GM12878 (cell line): ENCODE measurements around the gene RNF220. TPM values are rescaled to one million over a fixed set of nuclear protein-coding genes. Genes with fewer than 3 reads are reported as not detected.

Experiments
- ATAC-seq: fragments of 200-7000 bp; cut with Tn5 transposase; 3 replicates; pipeline ENCODE4 v1.9.1; 2020; ENCODE audit warnings: mild to moderate bottlenecking, moderate library complexity
- BruUV-seq: library from RNA; stranded (reverse); fragments of 400-500 nt; replicated peaks from 2 replicates; lab custom pipeline; 2021; lab: Mats Ljungman, UMichigan
- CTCF ChIA-PET: fragments of 300-600 bp; sonication (Branson Sonifier 250); formaldehyde crosslinking; extraction: SDS; loops from one replicate; lab custom pipeline; 2021; ENCODE audit warnings: inconsistent platforms; lab: Yijun Ruan, JAX
- POLR2A ChIA-PET: fragments of 350-600 bp; formaldehyde crosslinking; extraction: SDS; loops from one replicate; lab custom pipeline; 2021; ENCODE audit warnings: inconsistent platforms; lab: Charles Lee
- RAD21 ChIA-PET: fragments of 300-600 bp; sonication (Branson Sonifier 250); formaldehyde crosslinking; loops from one replicate; lab custom pipeline; 2023; ENCODE audit warnings: antibody characterized with exemption; ENCODE audit not compliant: unreplicated experiment; lab: Charles Lee
- SMC1A ChIA-PET: fragments of 300-600 bp; sonication (Branson Sonifier 250); formaldehyde crosslinking; loops from one replicate; lab custom pipeline; 2023; ENCODE audit not compliant: unreplicated experiment, uncharacterized antibody; lab: Charles Lee
- DNase-seq: peaks from one replicate; pipeline ENCODE4 v3.0.0-alpha.2; 2011; ENCODE audit warnings: low read depth, low spot score
- FAIRE-seq: peaks from 3 replicates; lab custom pipeline; 2011; peaks lifted over from hg19 to GRCh38; lab: Jason Lieb, UNC
- H2AFZ ChIP-seq: 2 replicates; pipeline ENCODE4 v1.6.0; 2011; ENCODE audit warnings: low read depth, low read length, control low read depth; ENCODE audit not compliant: control insufficient read depth
- H3K27ac ChIP-seq: 2 replicates; pipeline ENCODE4 v1.5.1; 2011; ENCODE audit warnings: control low read depth; ENCODE audit not compliant: control insufficient read depth, insufficient read depth
- H3K27me3 ChIP-seq, 2 experiments: replicated peaks in 1 of 2; 2 replicates each; pipeline versions ENCODE4 v1.6.0 to v1.6.1; 2011; ENCODE audit warnings: low read length in 1 of 2; ENCODE audit not compliant: control insufficient read depth in 2 of 2, insufficient read depth in 2 of 2
- H3K36me3 ChIP-seq, 2 experiments: 2 replicates each; pipeline ENCODE4 v1.5.1; 2011; ENCODE audit warnings: low read length in 1 of 2; ENCODE audit not compliant: control insufficient read depth in 2 of 2, insufficient read depth in 2 of 2
- H3K4me1 ChIP-seq: 2 replicates; pipeline ENCODE4 v1.6.1; 2011; ENCODE audit warnings: mild to moderate bottlenecking, low read length, moderate library complexity, mixed read lengths; ENCODE audit not compliant: control insufficient read depth, insufficient read depth
- H3K4me2 ChIP-seq: 2 replicates; pipeline ENCODE4 v1.6.0; 2011; ENCODE audit warnings: control low read depth; ENCODE audit not compliant: control insufficient read depth, insufficient read depth
- H3K4me3 ChIP-seq: fragments of 200-600 bp; sonication (generic); 2 replicates; pipeline ENCODE4 v1.5.1; 2016
- H3K79me2 ChIP-seq: 2 replicates; pipeline ENCODE4 v1.6.0; 2011; ENCODE audit warnings: low read length; ENCODE audit not compliant: control insufficient read depth, insufficient read depth
- H3K9ac ChIP-seq: 2 replicates; pipeline ENCODE4 v1.8.0; 2011; ENCODE audit warnings: low read length, control low read depth, mixed read lengths; ENCODE audit not compliant: control insufficient read depth, insufficient read depth
- H3K9me3 ChIP-seq: replicated peaks from 3 replicates; pipeline ENCODE4 v1.5.1; 2011; ENCODE audit warnings: mild to moderate bottlenecking, low read length; ENCODE audit not compliant: control insufficient read depth, insufficient read depth
- H4K20me1 ChIP-seq: 2 replicates; pipeline ENCODE4 v1.6.0; 2011; ENCODE audit not compliant: control insufficient read depth, insufficient read depth
- BHLHE40 ChIP-seq, 2 experiments: fragments of 450-650 bp in 1 of 2; IDR thresholded peaks; 2 replicates each; pipeline ENCODE4 v1.6.1; 2011 to 2017; ENCODE audit warnings: low read depth in 2 of 2, borderline replicate concordance in 1 of 2, improper control_type of control experiment in 1 of 2, low read length in 1 of 2, mild to moderate bottlenecking in 1 of 2
- CHD1 ChIP-seq: IDR thresholded peaks from 2 replicates; pipeline ENCODE4 v1.6.1; 2012; ENCODE audit warnings: low read depth, low read length, improper control_type of control experiment
- CHD2 ChIP-seq: IDR thresholded peaks from 2 replicates; pipeline ENCODE4 v1.6.1; 2011; ENCODE audit warnings: low read depth, low read length, improper control_type of control experiment, borderline replicate concordance
- EGR1 ChIP-seq, 2 experiments: IDR thresholded peaks; 1 replicate in 1 of 2; 2 replicates in 1 of 2; pipeline ENCODE4 v1.6.1; 2011 to 2012; ENCODE audit warnings: low read depth in 2 of 2, low read length in 2 of 2, borderline replicate concordance in 1 of 2, mild to moderate bottlenecking in 1 of 2, moderate library complexity in 1 of 2
- ETV6 ChIP-seq, 2 experiments: fragments of 450-650 bp in 1 of 2; IDR thresholded peaks in 1 of 2; conservative IDR thresholded peaks in 1 of 2; 2 replicates each; pipeline ENCODE4 v1.6.1; 2014; ENCODE audit warnings: antibody characterized with exemption in 1 of 2, borderline replicate concordance in 1 of 2, low read depth in 1 of 2, mild to moderate bottlenecking in 1 of 2, moderate library complexity in 1 of 2
- HDGF ChIP-seq: fragments of 450-650 bp; IDR thresholded peaks from 2 replicates; pipeline ENCODE4 v1.6.1; 2016; ENCODE audit warnings: antibody characterized with exemption
- IKZF1 ChIP-seq: fragments of 450-650 bp; conservative IDR thresholded peaks from 2 replicates; pipeline ENCODE4 v1.6.1; 2017; ENCODE audit warnings: antibody characterized with exemption, mild to moderate bottlenecking
- JUNB ChIP-seq: IDR thresholded peaks from 2 replicates; pipeline ENCODE4 v1.6.1; 2016; ENCODE audit warnings: antibody characterized with exemption, mild to moderate bottlenecking
- KLF5 ChIP-seq: fragments of 450-650 bp; IDR thresholded peaks from 2 replicates; pipeline ENCODE4 v1.6.1; 2014; ENCODE audit warnings: mild to moderate bottlenecking; ENCODE audit not compliant: partially characterized antibody
- SP1 ChIP-seq: IDR thresholded peaks from one replicate; pipeline ENCODE4 v1.6.1; 2011; ENCODE audit warnings: low read depth, low read length
- TCF3 ChIP-seq: IDR thresholded peaks from 2 replicates; pipeline ENCODE4 v1.6.1; 2012; ENCODE audit warnings: low read depth, mild to moderate bottlenecking, low read length, borderline replicate concordance; ENCODE audit not compliant: insufficient read depth
- YBX1 ChIP-seq: fragments of 450-650 bp; IDR thresholded peaks from 2 replicates; pipeline ENCODE4 v1.6.1; 2016; ENCODE audit warnings: antibody characterized with exemption
- WGBS: methylation state at CpG from one replicate; pipeline ENCODE4 v1.1.6; 2016; ENCODE audit warnings: low lambda C conversion rate; ENCODE audit not compliant: insufficient replicate concordance, insufficient coverage; ENCODE audit errors: missing lambda C conversion rate; 5-methylcytosine and 5-hydroxymethylcytosine counted together
- in situ Hi-C: fragments of 300-500 bp; cut with MboI; formaldehyde crosslinking; loops from 9 replicates; pipeline ENCODE4 v1.14.3; 2018; ENCODE audit warnings: mixed read lengths
- intact Hi-C: fragments of 100-400 bp; cut with micrococcal nuclease; formaldehyde crosslinking; loops from one replicate; pipeline ENCODE4 v1.14.2; 2022; ENCODE audit not compliant: unreplicated experiment
- polyA plus RNA-seq, 11 experiments: library from polyadenylated mRNA; depleted of rRNA in 4 of 11; unstranded in 6 of 11; stranded (reverse) in 5 of 11; fragments of >200 nt; fragmentation: Nextera tagmentation in 4 of 11; fragmentation: Illumina TruSeq in 1 of 11; extraction: Ambion mirVana in 4 of 11; extraction: Trizol in 1 of 11; gene quantifications; 1 replicate in 1 of 11; 2 replicates in 10 of 11; pipeline versions ENCODE4 v1.2.1 to v1.2.3, GENCODE V29; 2011 to 2016; ENCODE audit warnings: inconsistent platforms in 2 of 11, missing spikeins in 2 of 11, low read depth in 1 of 11
- total RNA-seq, 4 experiments: library from RNA; depleted of rRNA in 3 of 4; stranded (reverse); fragments of >200 nt in 3 of 4; fragmentation: Illumina TruSeq in 1 of 4; extraction: Trizol in 1 of 4; gene quantifications; 2 replicates each; pipeline versions ENCODE4 v1.2.1 to v1.2.3, GENCODE V29; 2013 to 2021
- TF ChIP-seq, protein P1 (sequence below): fragments of 450-650 bp; IDR thresholded peaks from 2 replicates; pipeline ENCODE4 v1.6.1; 2017; ENCODE audit warnings: borderline replicate concordance
- TF ChIP-seq, protein P2 (sequence below): fragments of 450-650 bp; IDR thresholded peaks from 2 replicates; pipeline ENCODE4 v1.6.1; 2016; ENCODE audit warnings: mild to moderate bottlenecking
- TF ChIP-seq, protein P3 (sequence below): fragments of 450-650 bp; conservative IDR thresholded peaks from 2 replicates; pipeline ENCODE4 v1.6.1; 2017; ENCODE audit warnings: mild to moderate bottlenecking, moderate library complexity

RNF220 gene
- total and polyA plus RNA-seq, 10 of the 15 experiments (the other 5 are each of a cell fraction or from before 2014, with no cell fraction given) = 4.6 to 84.1 (median 53.7) TPM

DNA sequence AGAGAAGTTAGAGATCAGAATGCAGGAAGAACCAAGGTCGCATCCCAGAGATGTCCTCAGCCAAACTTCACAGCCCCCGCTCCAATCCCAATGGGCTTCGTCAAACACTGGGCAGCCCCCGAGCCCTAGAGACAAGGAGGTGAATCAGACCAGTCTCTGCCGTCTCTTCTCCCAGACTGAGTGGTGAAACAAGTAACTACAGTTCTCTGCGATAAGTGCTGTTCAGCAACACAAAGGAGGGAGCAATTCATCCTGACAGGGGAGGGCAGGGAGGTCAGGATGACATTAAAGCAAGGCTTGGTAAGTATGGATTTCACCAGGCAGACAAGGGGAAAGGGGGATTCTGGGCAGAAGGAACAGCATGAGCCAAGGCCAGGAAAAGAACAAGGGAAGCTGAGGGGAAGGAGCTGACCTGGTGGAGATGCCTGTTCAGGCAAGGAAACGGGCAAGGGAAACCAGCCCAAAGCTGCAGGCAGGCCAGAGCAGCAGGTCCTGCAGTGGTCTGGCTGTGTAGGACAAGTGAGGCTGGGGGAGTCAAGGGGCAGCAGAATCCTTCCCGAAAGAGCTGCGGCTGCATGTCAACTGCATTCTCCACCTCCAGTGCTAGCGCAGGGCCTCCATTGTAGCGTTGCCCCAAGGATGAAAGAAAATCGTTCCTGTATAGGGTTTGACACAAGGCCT, 36.4 kb upstream of the RNF220 start:
- intact Hi-C loops = no loop called here
- ChIA-PET CTCF (interaction anchor here (0.8 kb wide), 1 partner anchor 13 kb away, joined by 3 read pairs; no protein-coding TSS in a partner anchor), SMC1A (no interaction called here), RAD21 (no interaction called here), POLR2A (no interaction called here)
- TF ChIP-seq, protein P1, sequence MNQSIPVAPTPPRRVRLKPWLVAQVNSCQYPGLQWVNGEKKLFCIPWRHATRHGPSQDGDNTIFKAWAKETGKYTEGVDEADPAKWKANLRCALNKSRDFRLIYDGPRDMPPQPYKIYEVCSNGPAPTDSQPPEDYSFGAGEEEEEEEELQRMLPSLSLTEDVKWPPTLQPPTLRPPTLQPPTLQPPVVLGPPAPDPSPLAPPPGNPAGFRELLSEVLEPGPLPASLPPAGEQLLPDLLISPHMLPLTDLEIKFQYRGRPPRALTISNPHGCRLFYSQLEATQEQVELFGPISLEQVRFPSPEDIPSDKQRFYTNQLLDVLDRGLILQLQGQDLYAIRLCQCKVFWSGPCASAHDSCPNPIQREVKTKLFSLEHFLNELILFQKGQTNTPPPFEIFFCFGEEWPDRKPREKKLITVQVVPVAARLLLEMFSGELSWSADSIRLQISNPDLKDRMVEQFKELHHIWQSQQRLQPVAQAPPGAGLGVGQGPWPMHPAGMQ = no peak
- no peak for TF ChIP-seq YBX1
- no peak for TF ChIP-seq HDGF
- TF ChIP-seq JUNB = no peak
- no peak for TF ChIP-seq BHLHE40 (IDR thresholded peaks at IDR 0.05; ENCODE audit: borderline replicate concordance in 1 of 2, low read depth in 2 of 2, low read length in 1 of 2)
- TF ChIP-seq IKZF1 = no peak
- TF ChIP-seq EGR1 (IDR thresholded peaks at IDR 0.05; ENCODE audit: borderline replicate concordance in 1 of 2, low read depth in 2 of 2, low read length in 2 of 2) = no peak
- TF ChIP-seq, protein P2, sequence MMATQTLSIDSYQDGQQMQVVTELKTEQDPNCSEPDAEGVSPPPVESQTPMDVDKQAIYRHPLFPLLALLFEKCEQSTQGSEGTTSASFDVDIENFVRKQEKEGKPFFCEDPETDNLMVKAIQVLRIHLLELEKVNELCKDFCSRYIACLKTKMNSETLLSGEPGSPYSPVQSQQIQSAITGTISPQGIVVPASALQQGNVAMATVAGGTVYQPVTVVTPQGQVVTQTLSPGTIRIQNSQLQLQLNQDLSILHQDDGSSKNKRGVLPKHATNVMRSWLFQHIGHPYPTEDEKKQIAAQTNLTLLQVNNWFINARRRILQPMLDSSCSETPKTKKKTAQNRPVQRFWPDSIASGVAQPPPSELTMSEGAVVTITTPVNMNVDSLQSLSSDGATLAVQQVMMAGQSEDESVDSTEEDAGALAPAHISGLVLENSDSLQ = no peak
- no peak for TF ChIP-seq CHD1
- TF ChIP-seq, protein P3, sequence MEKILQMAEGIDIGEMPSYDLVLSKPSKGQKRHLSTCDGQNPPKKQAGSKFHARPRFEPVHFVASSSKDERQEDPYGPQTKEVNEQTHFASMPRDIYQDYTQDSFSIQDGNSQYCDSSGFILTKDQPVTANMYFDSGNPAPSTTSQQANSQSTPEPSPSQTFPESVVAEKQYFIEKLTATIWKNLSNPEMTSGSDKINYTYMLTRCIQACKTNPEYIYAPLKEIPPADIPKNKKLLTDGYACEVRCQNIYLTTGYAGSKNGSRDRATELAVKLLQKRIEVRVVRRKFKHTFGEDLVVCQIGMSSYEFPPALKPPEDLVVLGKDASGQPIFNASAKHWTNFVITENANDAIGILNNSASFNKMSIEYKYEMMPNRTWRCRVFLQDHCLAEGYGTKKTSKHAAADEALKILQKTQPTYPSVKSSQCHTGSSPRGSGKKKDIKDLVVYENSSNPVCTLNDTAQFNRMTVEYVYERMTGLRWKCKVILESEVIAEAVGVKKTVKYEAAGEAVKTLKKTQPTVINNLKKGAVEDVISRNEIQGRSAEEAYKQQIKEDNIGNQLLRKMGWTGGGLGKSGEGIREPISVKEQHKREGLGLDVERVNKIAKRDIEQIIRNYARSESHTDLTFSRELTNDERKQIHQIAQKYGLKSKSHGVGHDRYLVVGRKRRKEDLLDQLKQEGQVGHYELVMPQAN = no peak
- no peak for TF ChIP-seq CHD2
- no peak for TF ChIP-seq KLF5
- TF ChIP-seq TCF3 = no peak
- TF ChIP-seq ETV6 (conservative IDR thresholded peaks at IDR 0.05 in 1 of 2, IDR thresholded peaks at IDR 0.05 in 1 of 2; ENCODE audit: borderline replicate concordance in 1 of 2, low read depth in 1 of 2) = no peak
- TF ChIP-seq SP1 = no peak
- peaks cover 0 to 1% of the 10 kb centered on the region in 2 experiments; a peak in 1 of 4 replicates for H3K27me3 ChIP-seq
- FAIRE-seq (no peak), DNase-seq (no peak), ATAC-seq (no peak)
- 34% methylated on average over 12 of the region's 12 CpGs for WGBS
- H3K9ac ChIP-seq = no peak overlapping the region
- no peaks in the 10 kb centered on the region for H3K9me3 ChIP-seq
- no peak overlapping the region for H2AFZ ChIP-seq
- no peak overlapping the region for H3K4me2 ChIP-seq
- H3K27ac ChIP-seq = no peak overlapping the region
- no peaks in the 10 kb centered on the region for H3K79me2 ChIP-seq
- in situ Hi-C loops = no loop called here
- H3K4me1 ChIP-seq = no peaks in the 10 kb centered on the region
- BruUV-seq = no TSS peak
- H4K20me1 ChIP-seq = no peaks in the 10 kb centered on the region
- H3K36me3 ChIP-seq = no peaks in the 10 kb centered on the region
- no peak overlapping the region for H3K4me3 ChIP-seq
